WERI-Rb-1 (cell line): ENCODE results near the gene SGSM1.

Experiments
- DNase-seq: peaks from one replicate; pipeline ENCODE4 v3.0.0-alpha.2; 2020
- H3K27ac ChIP-seq: fragments of 250-450 bp; sonication (Bioruptor Pico); 2 replicates; pipeline ENCODE4 v1.5.1; 2020; ENCODE audit warnings: mild to moderate bottlenecking, moderate library complexity
- H3K27me3 ChIP-seq: fragments of 250-450 bp; sonication (Bioruptor Pico); 2 replicates; pipeline ENCODE4 v1.5.1; 2021; ENCODE audit warnings: mild to moderate bottlenecking, low read depth, moderate library complexity; ENCODE audit not compliant: insufficient read depth, severe bottlenecking
- H3K36me3 ChIP-seq: fragments of 250-450 bp; sonication (Bioruptor Pico); 2 replicates; pipeline ENCODE4 v1.5.1; 2020; ENCODE audit warnings: mild to moderate bottlenecking, moderate library complexity
- H3K4me3 ChIP-seq: 2 replicates; pipeline ENCODE4 v1.5.1; 2011; ENCODE audit warnings: low read depth, mild to moderate bottlenecking, control low read depth, low read length
- H3K9me3 ChIP-seq: fragments of 250-450 bp; sonication (Bioruptor Pico); 2 replicates; pipeline ENCODE4 v1.5.1; 2021; ENCODE audit warnings: mild to moderate bottlenecking, moderate library complexity; ENCODE audit not compliant: severe bottlenecking
- CTCF ChIP-seq: IDR thresholded peaks from 2 replicates; pipeline ENCODE4 v1.5.1; 2011; ENCODE audit warnings: low read depth, mild to moderate bottlenecking, control low read depth, inconsistent platforms, low read length

The SGSM1 gene

DNA sequence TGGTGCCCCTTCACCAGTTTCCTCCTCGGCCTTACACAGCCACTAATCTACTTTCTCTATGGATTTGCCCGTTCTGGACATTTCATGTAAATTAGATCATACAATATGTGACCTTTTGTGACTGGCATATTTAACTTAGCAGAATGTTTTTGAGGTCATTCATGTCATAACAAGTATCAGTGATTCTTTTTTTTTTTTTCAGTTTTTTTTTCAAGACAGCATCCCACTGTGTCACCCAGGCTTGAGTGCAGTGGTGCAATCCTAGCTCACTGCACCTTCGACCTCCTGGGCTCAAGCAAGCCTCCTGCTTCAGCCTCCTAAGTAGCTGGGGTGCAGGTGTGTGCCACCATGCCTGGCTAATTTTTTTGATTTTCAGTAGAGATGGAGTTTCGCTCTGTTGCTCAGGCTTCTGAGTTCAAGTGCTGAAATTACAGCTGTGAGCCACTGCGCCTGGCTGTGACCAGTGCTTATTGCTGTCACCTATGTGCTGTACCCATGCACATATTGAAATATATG lies 169.2 kb downstream of the SGSM1 start:
- no peak for TF ChIP-seq CTCF
- Histone ChIP-seq H3K4me3 (no peak overlapping the region), H3K27me3 (no peaks in the 10 kb centered on the region), H3K27ac (no peak overlapping the region), H3K36me3 (no peaks in the 10 kb centered on the region), H3K9me3 (no peaks in the 10 kb centered on the region)
- DNase-seq = no peak

GRCh38 chr22:24975813-24976341 lies 169.9 kb downstream of the SGSM1 start:
- Histone ChIP-seq H3K27me3 (no peaks in the 10 kb centered on the region), H3K9me3 (no peaks in the 10 kb centered on the region), H3K4me3 (no peak overlapping the region), H3K36me3 (no peaks in the 10 kb centered on the region), H3K27ac (no peak overlapping the region)
- no peak for TF ChIP-seq CTCF
- no peak for DNase-seq

DNA sequence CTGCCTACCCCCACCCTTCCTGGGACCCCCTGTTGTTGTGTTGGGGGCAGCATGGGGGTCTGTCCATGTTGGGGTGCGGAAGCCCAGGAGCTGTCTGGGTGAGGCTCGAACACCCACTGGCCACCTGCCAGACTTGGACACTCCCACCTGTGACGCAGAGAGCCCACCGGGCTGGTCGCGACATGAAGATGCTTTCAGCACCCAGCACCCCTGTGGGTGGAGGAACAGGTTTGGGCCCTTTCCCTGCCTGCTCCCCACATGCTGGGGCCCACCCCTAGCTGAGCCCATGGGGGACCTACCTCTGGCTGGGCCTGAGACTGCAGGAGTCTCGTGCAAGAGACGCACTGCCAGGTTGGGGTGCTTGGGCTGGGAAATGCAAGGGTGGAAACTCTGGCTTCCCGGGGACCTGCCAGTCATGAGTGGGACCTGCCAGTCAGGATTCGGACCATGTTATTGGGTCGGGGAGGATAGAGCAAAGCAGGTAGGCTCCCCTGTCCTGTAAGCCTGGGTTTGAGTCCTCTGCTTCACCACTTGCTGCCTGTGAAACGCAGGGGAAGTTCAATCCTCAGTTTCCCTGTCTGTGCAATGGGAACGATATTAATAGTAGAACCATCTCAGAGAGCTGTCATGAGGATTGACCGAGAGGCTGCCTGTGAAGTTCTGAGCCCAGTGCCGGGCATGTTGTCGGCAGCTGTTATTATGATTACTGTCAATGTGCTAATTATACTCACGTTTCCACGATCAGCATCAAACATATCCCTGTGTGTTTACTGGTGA lies 170.6 kb downstream of the SGSM1 start:
- Histone ChIP-seq H3K4me3 (no peak overlapping the region), H3K27me3 (no peaks in the 10 kb centered on the region), H3K9me3 (no peaks in the 10 kb centered on the region), H3K27ac (no peak overlapping the region), H3K36me3 (no peaks in the 10 kb centered on the region)
- TF ChIP-seq CTCF = no peak
- DNase-seq = no peak
